Measurements from ENCODE around the gene XIST. TPM values are rescaled to one million over a fixed set of nuclear protein-coding genes. Genes with fewer than 3 reads are reported as not detected.
"Not testable (repeated sequence)": the region's sequence is repeated elsewhere in the genome, so short reads cannot be mapped to it uniquely, and the experiment has no call there.

XIST gene
- total RNA-seq (100 to 1,000 TPM; 367 to 437 TPM), polyA plus RNA-seq (100 to 1,000 TPM in 1 of 2 donors, under 1 TPM in 1; 0.25 to 336 TPM)
- long read RNA-seq, donor 1, partial matches to known transcripts: 1 of 77 reads
- long read RNA-seq, donor 1, other reads (novel, unspliced or antisense): 76 of 77 reads
- long read RNA-seq, donor 2, full-length matches to known transcripts: 1 of 55 reads
- long read RNA-seq, donor 2, partial matches to known transcripts: 3 of 55 reads
- long read RNA-seq, donor 2, other reads (novel, unspliced or antisense): 51 of 55 reads

- H3K36me3 ChIP-seq (ENCODE audit: control insufficient read depth in 1 of 2, insufficient read depth in 2 of 2, low read length in 1 of 2): no peaks in the 10 kb centered on the region
- DNase-seq (peak; percentile 81 to 85), ATAC-seq (ENCODE audit: low FRiP score) (peak; percentile 79)
- H3K27ac ChIP-seq (ENCODE audit: low read depth in 1 of 2, low read length in 2 of 2): no peak within 1 kb of the TSS
- peak within 1 kb of the TSS in 1 of 2 donors; percentile 93 for H3K4me3 ChIP-seq (ENCODE audit: low read length in 2 of 2)
- intact Hi-C loops (cut with DNase I): loop anchor here (5.0 to 10.0 kb wide), 2 partner anchors 90 to 492 kb away; no protein-coding TSS in a partner anchor
- 47 to 93% methylated on average over 8 of the region's 8 CpGs for WGBS, 2 donors
- no peaks in the 10 kb centered on the region for H3K9me3 ChIP-seq (ENCODE audit: control insufficient read depth, low read length)
- H3K27me3 ChIP-seq (ENCODE audit: control insufficient read depth in 1 of 2, insufficient read depth in 2 of 2, low read length in 1 of 2): no peaks in the 10 kb centered on the region
- no peaks in the 10 kb centered on the region for H3K4me1 ChIP-seq (ENCODE audit: control insufficient read depth in 1 of 2, insufficient read depth in 2 of 2, low read length in 2 of 2)
These were observed at the start of gene XIST for GRCh38 chrX:73852467-73852866. Gene XIST, minus strand, starts transcription at chrX:73852714.

GRCh38 chrX:73898315-73898714 lies 45.8 kb upstream of the XIST start:
- H3K4me1 ChIP-seq (ENCODE audit: control insufficient read depth in 1 of 2, insufficient read depth in 2 of 2, low read length in 2 of 2); H3K27ac ChIP-seq (ENCODE audit: low read depth in 1 of 2, low read length in 2 of 2); H3K4me3 ChIP-seq (ENCODE audit: low read length in 2 of 2); ATAC-seq (ENCODE audit: low FRiP score); H3K9me3 ChIP-seq (ENCODE audit: control insufficient read depth, low read length); H3K36me3 ChIP-seq (ENCODE audit: control insufficient read depth in 1 of 2, insufficient read depth in 2 of 2, low read length in 1 of 2); DNase-seq; intact Hi-C loops (cut with DNase I); H3K27me3 ChIP-seq (ENCODE audit: control insufficient read depth in 1 of 2, insufficient read depth in 2 of 2, low read length in 1 of 2): not testable (repeated sequence)
- 77 to 92% methylated on average over 3 of the region's 3 CpGs for WGBS, 2 donors

GRCh38 chrX:73892515-73893090 lies 40.1 kb upstream of the XIST start:
- H3K4me1 ChIP-seq (ENCODE audit: control insufficient read depth in 1 of 2, insufficient read depth in 2 of 2, low read length in 2 of 2); intact Hi-C loops (cut with DNase I); H3K4me3 ChIP-seq (ENCODE audit: low read length in 2 of 2); H3K27me3 ChIP-seq (ENCODE audit: control insufficient read depth in 1 of 2, insufficient read depth in 2 of 2, low read length in 1 of 2); H3K9me3 ChIP-seq (ENCODE audit: control insufficient read depth, low read length); DNase-seq; H3K36me3 ChIP-seq (ENCODE audit: control insufficient read depth in 1 of 2, insufficient read depth in 2 of 2, low read length in 1 of 2); ATAC-seq (ENCODE audit: low FRiP score); H3K27ac ChIP-seq (ENCODE audit: low read depth in 1 of 2, low read length in 2 of 2): not testable (repeated sequence)
- WGBS, 2 donors: 52 to 87% methylated on average over 14 of the region's 14 CpGs

GRCh38 chrX:73882260-73882659 lies 29.7 kb upstream of the XIST start:
- H3K27ac ChIP-seq (ENCODE audit: low read depth in 1 of 2, low read length in 2 of 2); intact Hi-C loops (cut with DNase I); H3K36me3 ChIP-seq (ENCODE audit: control insufficient read depth in 1 of 2, insufficient read depth in 2 of 2, low read length in 1 of 2); DNase-seq; H3K4me3 ChIP-seq (ENCODE audit: low read length in 2 of 2); H3K27me3 ChIP-seq (ENCODE audit: control insufficient read depth in 1 of 2, insufficient read depth in 2 of 2, low read length in 1 of 2); ATAC-seq (ENCODE audit: low FRiP score); H3K9me3 ChIP-seq (ENCODE audit: control insufficient read depth, low read length); H3K4me1 ChIP-seq (ENCODE audit: control insufficient read depth in 1 of 2, insufficient read depth in 2 of 2, low read length in 2 of 2): not testable (repeated sequence)
- WGBS, 2 donors: 92 to 96% methylated on average over 22 to 24 of the region's 24 CpGs

- intact Hi-C loops (cut with DNase I): no loop called here
- Histone ChIP-seq H3K36me3 (ENCODE audit: control insufficient read depth in 1 of 2, insufficient read depth in 2 of 2, low read length in 1 of 2) (no peaks in the 10 kb centered on the region), H3K27me3 (ENCODE audit: control insufficient read depth in 1 of 2, insufficient read depth in 2 of 2, low read length in 1 of 2) (no peaks in the 10 kb centered on the region), H3K9me3 (ENCODE audit: control insufficient read depth, low read length) (no peaks in the 10 kb centered on the region), H3K27ac (ENCODE audit: low read depth in 1 of 2, low read length in 2 of 2) (no peak overlapping the region), H3K4me1 (ENCODE audit: control insufficient read depth in 1 of 2, insufficient read depth in 2 of 2, low read length in 2 of 2) (no peaks in the 10 kb centered on the region), H3K4me3 (ENCODE audit: low read length in 2 of 2) (no peak overlapping the region)
- ATAC-seq (ENCODE audit: low FRiP score): no peak
- no peak for DNase-seq
These were observed 25.2 kb upstream of the XIST start for GRCh38 chrX:73877687-73878086.

- no peaks in the 10 kb centered on the region for H3K4me1 ChIP-seq (ENCODE audit: control insufficient read depth in 1 of 2, insufficient read depth in 2 of 2, low read length in 2 of 2)
- no peaks in the 10 kb centered on the region for H3K27me3 ChIP-seq (ENCODE audit: control insufficient read depth in 1 of 2, insufficient read depth in 2 of 2, low read length in 1 of 2)
- no peaks in the 10 kb centered on the region for H3K36me3 ChIP-seq (ENCODE audit: control insufficient read depth in 1 of 2, insufficient read depth in 2 of 2, low read length in 1 of 2)
- H3K9me3 ChIP-seq (ENCODE audit: control insufficient read depth, low read length): no peaks in the 10 kb centered on the region
- no peak overlapping the region for H3K27ac ChIP-seq (ENCODE audit: low read depth in 1 of 2, low read length in 2 of 2)
- WGBS, 2 donors: 85 to 86% methylated on average over 2 of the region's 2 CpGs
- no peak for ATAC-seq (ENCODE audit: low FRiP score)
- DNase-seq: no peak
- intact Hi-C loops (cut with DNase I): no loop called here
- H3K4me3 ChIP-seq (ENCODE audit: low read length in 2 of 2): no peak overlapping the region
These were observed 24.4 kb upstream of the XIST start for GRCh38 chrX:73876911-73877310.

GRCh38 chrX:73868916-73869315 lies 16.4 kb upstream of the XIST start:
- 80% methylated on average over 1 of the region's 1 CpG for WGBS, 2 donors
- Histone ChIP-seq H3K9me3 (ENCODE audit: control insufficient read depth, low read length) (no peaks in the 10 kb centered on the region), H3K27ac (ENCODE audit: low read depth in 1 of 2, low read length in 2 of 2) (no peak overlapping the region), H3K27me3 (ENCODE audit: control insufficient read depth in 1 of 2, insufficient read depth in 2 of 2, low read length in 1 of 2) (no peaks in the 10 kb centered on the region), H3K4me3 (ENCODE audit: low read length in 2 of 2) (no peak overlapping the region), H3K36me3 (ENCODE audit: control insufficient read depth in 1 of 2, insufficient read depth in 2 of 2, low read length in 1 of 2) (no peaks in the 10 kb centered on the region), H3K4me1 (ENCODE audit: control insufficient read depth in 1 of 2, insufficient read depth in 2 of 2, low read length in 2 of 2) (no peaks in the 10 kb centered on the region)
- intact Hi-C loops (cut with DNase I): no loop called here
- ATAC-seq (ENCODE audit: low FRiP score): no peak
- no peak for DNase-seq

- no peak for ATAC-seq (ENCODE audit: low FRiP score)
- Histone ChIP-seq H3K9me3 (ENCODE audit: control insufficient read depth, low read length) (no peaks in the 10 kb centered on the region), H3K4me1 (ENCODE audit: control insufficient read depth in 1 of 2, insufficient read depth in 2 of 2, low read length in 2 of 2) (no peaks in the 10 kb centered on the region), H3K4me3 (ENCODE audit: low read length in 2 of 2) (no peak overlapping the region), H3K36me3 (ENCODE audit: control insufficient read depth in 1 of 2, insufficient read depth in 2 of 2, low read length in 1 of 2) (no peaks in the 10 kb centered on the region), H3K27me3 (ENCODE audit: control insufficient read depth in 1 of 2, insufficient read depth in 2 of 2, low read length in 1 of 2) (no peaks in the 10 kb centered on the region), H3K27ac (ENCODE audit: low read depth in 1 of 2, low read length in 2 of 2) (no peak overlapping the region)
- intact Hi-C loops (cut with DNase I): no loop called here
- 61 to 72% methylated on average over 6 of the region's 6 CpGs for WGBS, 2 donors
- no peak for DNase-seq
These were observed 14.6 kb upstream of the XIST start for GRCh38 chrX:73867144-73867543.

- Histone ChIP-seq H3K4me1 (ENCODE audit: control insufficient read depth in 1 of 2, insufficient read depth in 2 of 2, low read length in 2 of 2) (no peaks in the 10 kb centered on the region), H3K9me3 (ENCODE audit: control insufficient read depth, low read length) (no peaks in the 10 kb centered on the region), H3K4me3 (ENCODE audit: low read length in 2 of 2) (no peak overlapping the region), H3K27me3 (ENCODE audit: control insufficient read depth in 1 of 2, insufficient read depth in 2 of 2, low read length in 1 of 2) (no peaks in the 10 kb centered on the region), H3K36me3 (ENCODE audit: control insufficient read depth in 1 of 2, insufficient read depth in 2 of 2, low read length in 1 of 2) (no peaks in the 10 kb centered on the region), H3K27ac (ENCODE audit: low read depth in 1 of 2, low read length in 2 of 2) (no peak overlapping the region)
- DNase-seq (no peak), ATAC-seq (ENCODE audit: low FRiP score) (no peak)
- 91 to 94% methylated on average over 3 of the region's 3 CpGs for WGBS, 2 donors
- intact Hi-C loops (cut with DNase I): no loop called here
These were observed 11.3 kb upstream of the XIST start for GRCh38 chrX:73863852-73864251.
